Cortex of kidney (tissue), 1 donor: ENCODE data around the gene NCK2.

Source experiments
- DNase-seq: peaks from one replicate; lab custom pipeline; 2025; lab: John Stamatoyannopoulos, UW

NCK2 gene

DNA sequence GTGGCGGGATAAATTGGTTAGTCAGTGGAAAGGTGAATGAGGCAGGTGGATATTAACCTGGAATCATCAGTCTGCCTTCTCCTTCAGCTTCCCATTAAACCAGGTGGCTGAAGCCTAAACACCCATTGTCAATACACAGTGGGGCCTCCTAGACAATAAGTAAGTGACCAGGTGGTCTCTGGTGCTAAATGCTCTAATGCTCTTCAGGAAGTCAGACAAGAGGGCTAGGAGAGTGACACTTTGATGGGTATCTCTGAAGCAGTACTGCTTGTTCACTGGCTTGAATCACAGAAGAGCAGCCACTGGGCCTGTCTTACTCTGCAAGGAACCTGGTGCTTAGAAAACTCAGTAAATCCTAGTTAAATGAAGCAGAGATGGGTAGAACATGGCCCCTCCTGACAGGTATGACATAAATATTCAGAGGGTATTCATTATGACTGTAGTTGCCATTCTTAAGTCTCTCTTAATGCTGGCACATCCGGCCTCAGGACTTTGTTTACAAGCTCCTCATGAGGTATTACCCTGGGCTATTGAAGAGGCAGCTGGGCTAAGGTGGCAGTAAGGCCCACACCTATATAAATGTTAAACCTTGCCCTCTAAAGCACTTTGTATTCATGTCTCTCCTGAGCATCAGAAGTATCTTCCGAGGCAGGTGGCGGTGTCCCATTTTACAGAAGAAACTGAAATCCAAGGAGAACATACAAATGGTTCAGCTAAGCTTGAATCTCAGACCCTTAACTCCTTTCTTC lies 104.9 kb downstream of the NCK2 start:
- DNase-seq: no peak

DNA sequence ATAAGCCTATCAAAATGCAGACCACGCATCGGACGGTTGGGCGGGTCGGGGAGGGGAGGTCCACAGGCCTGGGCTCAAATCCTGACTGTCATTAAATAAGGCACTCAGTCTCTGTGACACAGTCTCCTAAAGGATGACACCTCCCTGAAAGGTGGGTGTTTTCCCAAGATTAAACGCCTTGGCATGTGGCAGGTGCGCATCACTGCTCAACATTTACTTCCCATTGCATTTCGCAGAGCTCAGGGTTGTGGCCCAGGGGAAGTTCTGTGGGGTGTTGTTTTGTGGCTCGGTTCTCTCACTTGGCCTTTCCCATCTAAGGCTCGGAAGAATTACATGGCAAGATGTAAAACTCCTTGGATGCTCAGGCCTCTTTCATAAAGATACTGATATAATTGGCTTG lies 107.4 kb downstream of the NCK2 start:
- no peak for DNase-seq

DNA sequence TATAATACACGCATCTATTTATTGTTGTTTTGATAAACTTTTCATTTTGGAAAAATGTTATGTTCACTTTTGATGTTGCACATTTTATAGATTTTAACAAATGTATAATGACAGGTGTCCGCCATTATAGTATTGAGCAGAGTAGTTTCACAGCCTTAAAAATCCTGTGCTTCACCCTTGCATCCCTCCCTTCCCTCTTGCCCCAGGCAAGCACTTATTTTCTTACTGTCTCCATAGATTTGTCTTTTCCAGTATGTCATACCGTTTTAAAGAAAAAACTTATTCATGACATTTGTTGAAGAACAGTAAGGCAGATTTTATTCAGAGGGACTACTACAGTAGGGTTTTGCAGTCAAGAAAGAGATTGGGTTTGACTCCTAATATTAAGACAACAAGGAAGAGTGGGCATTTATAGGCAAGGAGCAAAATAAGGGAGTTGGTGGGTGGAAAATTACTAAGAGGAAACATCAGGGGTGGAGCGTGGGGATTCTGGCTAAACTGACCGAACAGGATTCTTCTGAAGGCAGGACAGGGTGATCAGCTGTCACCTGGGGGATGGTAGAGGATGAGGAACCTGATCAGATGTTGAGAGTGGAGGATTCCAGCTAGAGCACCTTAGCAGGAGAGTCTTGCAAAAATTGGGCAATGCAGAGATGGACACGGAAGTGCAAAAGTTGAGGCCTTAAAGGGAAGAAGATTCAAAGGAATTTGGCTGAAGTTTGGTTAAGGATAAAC lies 108.8 kb downstream of the NCK2 start:
- no peak for DNase-seq

- no peak for DNase-seq
These were observed 110.3 kb downstream of the NCK2 start for GRCh38 chr2:105854972-105855371.

DNA sequence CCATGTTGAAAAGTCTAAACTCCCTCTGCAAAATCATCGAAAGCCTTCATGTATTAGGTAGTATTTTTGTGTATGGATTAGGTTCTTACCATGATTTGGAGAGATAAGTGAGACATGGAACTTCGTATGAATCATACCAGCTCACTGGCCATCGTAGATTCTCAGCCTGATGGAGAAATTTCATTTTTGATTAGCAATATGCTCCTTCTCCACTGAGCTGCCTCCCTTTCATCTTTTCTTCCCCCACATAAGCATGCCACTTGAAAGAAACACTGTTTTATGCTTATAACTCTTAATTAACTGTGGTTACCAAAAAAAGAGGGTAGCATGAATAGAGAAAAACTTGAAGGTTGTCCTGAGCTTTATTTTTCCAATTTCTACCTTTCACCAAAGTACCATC lies 111.9 kb downstream of the NCK2 start:
- DNase-seq: no peak

GRCh38 chr2:105857076-105857740 lies 112.5 kb downstream of the NCK2 start:
- no peak for DNase-seq

GRCh38 chr2:105858868-105859693 lies 114.4 kb downstream of the NCK2 start:
- no peak for DNase-seq

GRCh38 chr2:105859694-105859951 lies 114.9 kb downstream of the NCK2 start:
- no peak for DNase-seq

DNA sequence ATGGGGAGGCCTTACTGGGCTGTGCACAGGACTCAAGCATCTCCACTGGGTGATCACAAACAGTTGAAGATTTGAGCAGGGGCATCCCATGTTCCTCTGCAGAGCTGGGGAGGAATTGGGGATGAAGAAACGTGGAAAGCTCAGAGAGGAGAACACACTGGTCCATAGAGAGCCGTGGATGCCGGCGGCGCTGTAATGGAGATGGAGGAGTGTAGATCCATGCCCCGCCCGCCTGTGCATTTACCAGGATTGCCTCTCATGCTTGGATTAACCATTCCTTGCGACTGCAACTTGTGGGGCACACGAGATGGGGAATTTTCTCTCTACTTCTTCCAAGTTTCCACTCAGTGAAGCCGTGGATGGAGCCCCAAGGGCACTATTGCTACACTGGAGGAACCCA lies 115.9 kb downstream of the NCK2 start:
- DNase-seq: no peak

DNA sequence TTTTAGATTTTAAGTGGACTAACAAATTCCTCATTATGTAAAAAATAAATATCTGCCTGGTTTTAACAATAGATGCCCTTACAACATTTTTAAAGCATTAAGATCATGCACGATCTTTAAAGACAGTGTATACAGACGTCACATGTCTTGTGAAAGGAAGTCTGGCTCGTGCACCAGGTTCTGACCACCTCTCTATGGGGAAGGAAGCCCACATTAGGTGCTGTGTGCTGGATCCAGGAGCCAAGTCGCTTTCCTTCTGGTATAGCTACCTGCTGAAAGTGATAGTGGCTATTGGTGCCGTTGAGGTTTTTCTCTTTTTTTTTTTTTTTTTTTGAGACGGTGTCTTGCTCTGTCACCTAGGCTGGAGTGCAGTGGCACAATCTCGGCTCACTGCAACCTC lies 116.5 kb downstream of the NCK2 start:
- DNase-seq: no peak

- no peak for DNase-seq
These were observed 118.1 kb downstream of the NCK2 start for GRCh38 chr2:105862843-105863242.

DNA sequence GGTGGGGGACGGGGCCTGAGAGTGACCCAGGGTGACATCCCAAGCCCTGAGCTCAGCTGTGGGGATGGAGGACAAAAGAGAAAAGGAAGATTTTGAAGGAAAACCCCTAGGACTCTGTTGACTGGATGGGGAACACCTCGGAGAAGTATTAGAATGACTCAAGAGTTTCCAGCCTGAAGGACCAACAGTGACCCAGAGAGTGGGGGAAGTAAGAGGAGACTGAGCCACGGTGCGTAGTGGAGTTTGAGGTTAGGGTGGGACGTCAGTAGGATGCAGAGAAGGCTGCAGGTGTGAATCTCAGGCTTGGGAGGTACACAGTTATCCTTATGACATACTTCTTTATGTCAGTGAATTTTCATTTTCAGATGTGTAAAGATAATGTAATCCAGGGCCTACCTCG lies 119.5 kb downstream of the NCK2 start:
- no peak for DNase-seq

GRCh38 chr2:105865222-105865913 lies 120.7 kb downstream of the NCK2 start:
- DNase-seq: no peak

DNA sequence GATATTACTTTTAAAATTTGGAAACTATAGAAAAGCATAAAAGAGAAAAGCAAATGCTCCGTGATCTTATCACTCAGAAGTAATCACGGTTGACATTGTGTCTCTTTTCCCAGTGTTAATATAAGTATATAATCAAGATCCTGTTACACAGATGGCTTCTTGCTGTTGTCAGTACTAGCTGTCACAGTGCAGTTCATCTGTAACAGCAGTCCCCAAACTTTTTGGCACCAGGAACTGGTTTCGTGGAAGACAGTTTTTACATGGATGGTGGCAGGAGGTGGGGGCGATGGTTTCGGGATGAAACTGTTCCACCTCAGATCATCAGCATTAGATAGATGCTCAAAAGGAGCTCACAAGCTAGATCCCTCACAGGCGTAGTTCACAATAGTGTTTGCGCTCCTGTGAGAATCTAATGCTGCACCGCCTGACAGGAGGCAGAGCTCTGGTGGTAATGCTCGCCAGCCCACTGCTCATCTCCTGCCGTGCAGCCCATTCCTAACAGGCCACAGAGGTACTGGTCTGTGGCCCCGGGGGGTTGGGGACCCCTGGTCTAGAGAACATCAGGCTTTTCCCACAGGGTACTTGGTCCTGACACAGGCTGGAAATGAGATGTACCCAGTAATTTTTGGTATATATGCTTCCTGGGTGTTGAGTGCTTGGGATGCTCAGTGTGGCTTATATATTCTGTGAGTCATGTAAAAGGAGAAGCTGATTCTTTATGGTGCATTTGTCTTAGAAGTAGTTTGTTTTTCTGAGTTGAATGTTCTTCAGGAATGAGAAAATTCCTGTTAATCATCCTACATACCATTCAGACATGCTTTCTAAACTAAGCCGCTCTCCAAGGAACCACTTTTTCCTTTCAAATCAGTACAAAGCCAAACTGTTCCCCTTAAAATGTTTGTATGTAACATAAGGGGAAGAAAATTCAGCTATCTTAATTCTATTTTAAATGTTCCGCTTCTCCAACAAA lies 121.8 kb downstream of the NCK2 start:
- DNase-seq: no peak

GRCh38 chr2:105867587-105867986 lies 122.9 kb downstream of the NCK2 start:
- DNase-seq: no peak

DNA sequence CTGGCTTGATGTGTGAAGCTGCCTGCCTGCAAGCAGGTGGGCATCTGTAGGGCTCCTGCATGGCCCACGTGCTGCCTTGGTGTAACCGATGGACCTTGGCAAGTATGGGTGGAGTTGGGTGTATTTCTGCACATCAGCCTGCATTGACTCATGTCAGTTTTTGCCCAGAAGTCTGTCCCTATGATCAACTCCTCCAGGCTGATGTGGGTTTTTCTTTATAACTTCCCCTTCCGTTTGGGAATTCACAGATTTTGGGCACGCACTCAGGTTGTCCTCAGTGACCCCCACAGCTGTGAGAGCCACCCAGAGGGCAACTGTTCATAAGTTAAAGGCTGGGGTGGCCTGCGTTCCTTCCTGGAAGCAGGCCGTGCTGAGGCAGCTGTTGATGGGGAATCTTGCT lies 123.3 kb downstream of the NCK2 start:
- DNase-seq: no peak

- DNase-seq: no peak
These were observed 124.6 kb downstream of the NCK2 start for GRCh38 chr2:105869341-105869740.

DNA sequence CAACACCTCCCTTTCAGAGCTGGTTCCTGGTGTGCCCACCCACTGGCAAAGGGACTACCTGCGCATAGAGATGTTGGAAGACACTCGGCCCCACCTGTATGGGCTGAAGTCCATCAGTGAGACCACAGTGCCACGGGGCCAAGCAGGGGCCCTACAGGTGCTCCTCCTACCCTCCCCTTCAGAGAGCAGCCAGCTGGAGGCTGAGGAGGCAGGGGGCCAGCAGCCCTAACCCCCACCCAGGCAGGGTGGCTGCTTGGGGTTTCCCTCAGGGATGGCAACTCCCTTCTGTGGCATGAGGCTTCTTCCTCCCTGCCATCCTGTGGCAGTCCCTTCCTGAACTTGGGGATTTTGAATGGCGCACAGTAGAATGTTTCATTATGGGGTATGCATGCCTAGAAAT lies 125.3 kb downstream of the NCK2 start:
- DNase-seq: no peak

- no peak for DNase-seq
These were observed 126.1 kb downstream of the NCK2 start for GRCh38 chr2:105870858-105871257.

DNA sequence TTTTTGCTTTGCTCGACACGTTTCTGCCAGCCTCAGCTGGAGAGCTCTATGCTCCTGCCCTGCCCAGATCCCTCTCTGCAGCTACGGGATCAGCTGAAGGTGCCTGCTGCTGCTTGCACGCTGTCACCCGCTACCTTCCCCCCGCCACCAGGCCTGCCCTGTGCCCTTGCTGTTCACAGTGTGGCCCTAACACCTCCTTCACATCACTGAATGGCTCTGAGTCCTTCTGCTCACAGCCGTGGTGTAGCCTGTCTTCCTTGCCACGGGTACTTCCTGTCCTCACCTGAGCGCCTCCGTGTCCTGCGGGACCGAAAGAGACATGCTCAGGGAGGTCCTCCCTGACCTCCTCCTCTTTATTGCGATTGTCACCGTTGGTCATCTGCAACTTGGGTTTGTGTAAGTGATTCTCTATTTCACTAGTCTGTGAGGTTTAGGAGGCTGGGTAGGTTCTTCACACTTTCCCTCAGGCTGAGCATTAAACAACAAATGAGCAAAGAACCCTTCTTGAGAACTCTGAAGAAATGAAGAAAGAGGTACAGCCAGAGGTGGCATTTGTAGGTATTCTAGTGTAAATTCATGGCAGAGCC lies 127.5 kb downstream of the NCK2 start:
- no peak for DNase-seq
